ENCODE data around the gene MYH11.
"Not testable (repeated sequence)": the region's sequence is repeated elsewhere in the genome, so short reads cannot be mapped to it uniquely, and the experiment has no call there.

Gene MYH11

DNA sequence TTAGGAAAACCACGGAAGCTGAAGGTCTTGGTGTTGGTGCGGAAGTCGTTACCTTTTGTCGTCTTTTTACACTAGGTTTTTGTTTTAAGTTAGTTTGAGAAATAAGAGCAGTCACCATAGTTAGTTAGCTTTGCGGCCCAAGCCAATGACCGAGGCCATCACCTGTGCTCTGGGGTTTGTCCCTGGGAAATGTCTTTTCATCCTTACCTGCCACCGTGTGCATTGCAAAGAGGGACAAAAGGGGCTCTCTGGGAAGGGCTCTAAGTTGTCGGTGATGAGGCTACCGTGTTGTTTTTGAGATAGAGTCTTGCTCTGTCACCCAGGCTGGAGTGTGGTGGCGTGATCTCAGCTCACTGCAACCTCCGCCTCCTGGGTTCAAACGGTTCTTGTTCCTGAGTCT lies 157.0 kb downstream of the MYH11 start:
- DNase-seq (ENCODE audit: low read depth): no peak
- TF ChIP-seq MAX (IDR thresholded peaks at IDR 0.05; ENCODE audit: low read depth, low read length) (no peak), CTCF (IDR thresholded peaks at IDR 0.05; ENCODE audit: low read depth, low read length) (no peak)
- H3K4me3 ChIP-seq (ENCODE audit: low read depth, low read length): no peak overlapping the region

DNA sequence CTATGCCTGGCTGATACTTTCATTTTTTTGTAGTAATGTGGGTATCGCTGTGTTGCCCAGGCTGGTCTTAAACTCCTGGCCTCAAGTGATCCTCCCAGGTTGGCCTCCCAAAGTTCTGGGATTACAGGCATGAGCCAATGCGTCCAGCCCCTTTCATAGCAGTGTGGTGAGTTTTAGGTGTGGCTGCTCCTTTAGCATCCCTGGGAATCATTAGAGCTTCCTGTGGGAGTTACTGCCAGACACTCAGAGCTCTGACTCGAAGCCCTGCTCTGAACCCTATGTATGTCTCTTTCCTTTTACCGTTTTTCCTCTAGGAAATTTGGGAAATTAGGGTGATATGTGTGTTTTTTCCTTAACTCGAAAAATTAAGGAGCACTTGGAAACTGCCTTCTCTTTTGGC lies 162.3 kb downstream of the MYH11 start:
- DNase-seq (ENCODE audit: low read depth): no peak
- TF ChIP-seq CTCF (IDR thresholded peaks at IDR 0.05; ENCODE audit: low read depth, low read length) (no peak), MYC (IDR thresholded peaks at IDR 0.05; ENCODE audit: low read depth, low read length) (no peak), MAX (IDR thresholded peaks at IDR 0.05; ENCODE audit: low read depth, low read length) (no peak), POLR2A (IDR thresholded peaks at IDR 0.05; ENCODE audit: extremely low read depth, insufficient read length) (no peak)
- no peak overlapping the region for H3K4me3 ChIP-seq (ENCODE audit: low read depth, low read length)

- DNase-seq (ENCODE audit: low read depth); H3K4me3 ChIP-seq (ENCODE audit: low read depth, low read length): not testable (repeated sequence)
Observed at GRCh38 chr16:15692508-15692907, 164.3 kb downstream of the MYH11 start.

- TF ChIP-seq CTCF (IDR thresholded peaks at IDR 0.05; ENCODE audit: low read depth, low read length) (no peak), MAX (IDR thresholded peaks at IDR 0.05; ENCODE audit: low read depth, low read length) (no peak), MYC (IDR thresholded peaks at IDR 0.05; ENCODE audit: low read depth, low read length) (no peak), POLR2A (IDR thresholded peaks at IDR 0.05; ENCODE audit: extremely low read depth, insufficient read length) (no peak)
- no peak overlapping the region for H3K4me3 ChIP-seq (ENCODE audit: low read depth, low read length)
- DNase-seq (ENCODE audit: low read depth): no peak
Observed at GRCh38 chr16:15691046-15691445, 165.8 kb downstream of the MYH11 start.

DNA sequence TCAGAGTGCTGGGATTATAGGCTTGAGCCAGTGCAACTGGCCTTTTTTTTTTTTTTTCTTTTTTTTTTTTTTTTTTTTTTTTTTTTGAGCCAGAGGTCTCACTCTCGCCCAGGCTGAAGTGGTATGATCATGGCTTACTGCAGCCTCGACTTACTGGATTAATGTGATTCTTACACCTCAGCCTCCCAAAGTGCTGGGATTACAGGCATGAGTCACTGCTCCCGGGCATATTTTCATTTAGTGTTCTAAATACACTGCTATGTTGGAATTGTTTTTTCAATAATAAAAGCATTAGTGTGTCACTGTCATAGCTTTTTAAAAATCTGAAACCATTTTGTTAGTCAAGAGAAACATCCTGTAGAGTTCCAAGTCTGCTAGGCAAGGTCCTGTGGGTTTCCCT lies 166.5 kb downstream of the MYH11 start:
- no peak for DNase-seq (ENCODE audit: low read depth)

DNA sequence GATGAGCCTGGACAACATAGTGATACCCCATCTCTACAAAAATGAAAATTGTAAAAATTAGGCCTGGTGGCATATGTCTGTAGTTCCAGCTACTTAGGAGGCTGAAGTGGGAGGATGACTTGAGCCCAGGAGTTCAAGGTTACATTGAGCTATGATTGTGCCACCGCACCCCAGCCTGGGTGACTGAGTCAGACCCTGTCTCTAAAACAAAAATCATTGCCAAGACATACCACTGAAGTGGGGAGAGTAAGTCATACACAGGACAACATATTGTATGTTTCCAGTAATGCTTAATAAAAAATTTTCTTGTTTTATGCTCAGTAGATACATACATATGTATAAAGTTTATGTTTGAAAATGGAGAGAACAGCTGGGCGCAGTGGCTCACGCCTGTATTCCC lies 167.5 kb downstream of the MYH11 start:
- no peak overlapping the region for H3K4me3 ChIP-seq (ENCODE audit: low read depth, low read length)
- no peak for DNase-seq (ENCODE audit: low read depth)
- TF ChIP-seq MYC (IDR thresholded peaks at IDR 0.05; ENCODE audit: low read depth, low read length) (no peak), POLR2A (IDR thresholded peaks at IDR 0.05; ENCODE audit: extremely low read depth, insufficient read length) (no peak), CTCF (IDR thresholded peaks at IDR 0.05; ENCODE audit: low read depth, low read length) (no peak), MAX (IDR thresholded peaks at IDR 0.05; ENCODE audit: low read depth, low read length) (no peak)

More for the DNA sequence above, 166.5 kb downstream of the MYH11 start:
- TF ChIP-seq MAX (IDR thresholded peaks at IDR 0.05; ENCODE audit: low read depth, low read length) (no peak), CTCF (IDR thresholded peaks at IDR 0.05; ENCODE audit: low read depth, low read length) (no peak), POLR2A (IDR thresholded peaks at IDR 0.05; ENCODE audit: extremely low read depth, insufficient read length) (no peak), MYC (IDR thresholded peaks at IDR 0.05; ENCODE audit: low read depth, low read length) (no peak)
- H3K4me3 ChIP-seq (ENCODE audit: low read depth, low read length): no peak overlapping the region
